ENCODE data around the gene PDE1C. TPM values are rescaled to one million over a fixed set of nuclear protein-coding genes. Genes with fewer than 3 reads are reported as not detected.

The PDE1C gene
- total RNA-seq, 1 experiment from 2014 or later, result 19.1 TPM

- DNase-seq (ENCODE audit: low read depth), result no peak
These were observed 131.1 kb downstream of the PDE1C start for GRCh38 chr7:31939076-31939475.

DNA sequence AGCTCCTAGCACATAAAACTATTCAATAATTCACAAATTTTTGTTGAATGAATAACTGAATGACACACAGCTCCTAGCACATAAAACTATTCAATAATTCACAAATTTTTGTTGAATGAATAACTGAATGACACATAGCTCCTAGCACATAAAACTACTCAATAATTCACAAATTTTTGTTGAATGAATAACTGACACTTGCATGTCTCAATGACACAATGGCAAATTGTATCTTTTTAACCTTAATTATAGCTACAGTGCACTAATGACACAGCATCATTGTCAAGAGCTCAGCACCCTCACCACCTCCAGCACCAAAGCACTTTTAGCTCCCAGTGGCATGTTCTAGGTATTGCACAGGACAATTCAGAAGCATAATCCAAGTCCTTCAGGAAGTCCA is 131.6 kb downstream of the PDE1C start:
- peak; percentile 61 for DNase-seq (ENCODE audit: low read depth)

- no peak for DNase-seq (ENCODE audit: low read depth)
These were observed 132.2 kb downstream of the PDE1C start for GRCh38 chr7:31937982-31938381.

DNA sequence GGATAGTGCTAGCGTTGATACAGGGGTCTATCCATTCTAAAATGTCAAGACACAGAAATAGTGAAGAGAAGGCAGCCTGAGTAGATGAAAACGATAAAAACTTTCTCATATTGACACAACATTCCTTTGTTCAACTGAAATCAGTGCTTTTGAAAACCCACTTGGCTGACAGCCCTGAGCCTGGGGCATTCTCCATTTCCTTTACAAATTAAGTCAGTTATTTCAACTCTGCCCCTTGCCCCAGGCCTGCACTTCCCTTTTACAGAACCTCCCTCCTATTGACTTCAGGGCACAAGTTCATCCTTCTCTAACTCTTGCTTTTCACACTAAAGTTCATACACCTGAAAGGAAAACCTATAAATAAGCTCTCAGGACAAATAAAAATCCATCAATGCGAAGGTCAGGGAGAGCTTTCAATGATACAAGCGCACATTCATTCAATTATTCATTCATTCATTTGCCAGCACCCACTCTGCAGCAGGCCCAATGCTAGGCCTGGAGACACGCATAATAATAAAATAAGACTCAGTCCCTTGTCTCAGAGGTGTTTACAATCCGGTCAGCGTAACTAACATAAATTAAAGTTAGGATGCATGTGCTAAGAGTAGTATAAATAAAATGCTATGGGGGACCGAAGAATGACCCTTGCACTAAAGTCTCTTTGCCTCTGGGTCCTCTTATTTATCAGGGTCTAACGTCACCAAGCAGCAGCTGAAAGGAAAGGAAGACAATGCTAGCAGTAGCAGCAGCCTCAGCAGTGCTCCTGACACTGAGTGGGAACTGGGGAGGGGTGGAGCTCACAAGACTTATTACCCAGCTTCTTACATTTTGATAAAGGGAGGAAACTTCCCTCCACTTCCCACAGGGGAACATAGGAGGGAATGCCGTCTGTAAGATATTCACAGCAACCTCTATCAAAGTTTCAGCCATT is 134.8 kb downstream of the PDE1C start:
- peak; percentile 89 for DNase-seq (ENCODE audit: low read depth)

DNA sequence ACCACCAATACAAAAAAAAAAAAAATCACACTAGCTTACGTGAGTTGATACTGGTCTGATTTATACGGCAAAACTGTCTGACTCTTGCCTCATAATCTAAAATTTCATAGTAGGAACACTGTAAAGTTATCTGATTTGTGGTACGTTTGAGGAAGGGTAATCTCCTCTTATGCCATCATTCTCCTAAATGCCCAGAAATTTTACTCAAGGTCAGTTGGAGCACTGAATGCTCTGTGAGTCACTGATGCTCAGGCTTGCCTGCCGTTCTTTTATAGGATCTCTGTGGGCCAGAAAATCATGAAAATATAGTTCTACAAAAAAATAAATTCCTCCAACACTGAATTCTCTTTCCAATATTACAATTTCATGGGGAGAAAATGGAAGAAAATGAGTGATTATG is 135.7 kb downstream of the PDE1C start:
- no peak for DNase-seq (ENCODE audit: low read depth)

- peak; percentile 55 for DNase-seq (ENCODE audit: low read depth)
These were observed 136.7 kb downstream of the PDE1C start for GRCh38 chr7:31933481-31933880.

DNA sequence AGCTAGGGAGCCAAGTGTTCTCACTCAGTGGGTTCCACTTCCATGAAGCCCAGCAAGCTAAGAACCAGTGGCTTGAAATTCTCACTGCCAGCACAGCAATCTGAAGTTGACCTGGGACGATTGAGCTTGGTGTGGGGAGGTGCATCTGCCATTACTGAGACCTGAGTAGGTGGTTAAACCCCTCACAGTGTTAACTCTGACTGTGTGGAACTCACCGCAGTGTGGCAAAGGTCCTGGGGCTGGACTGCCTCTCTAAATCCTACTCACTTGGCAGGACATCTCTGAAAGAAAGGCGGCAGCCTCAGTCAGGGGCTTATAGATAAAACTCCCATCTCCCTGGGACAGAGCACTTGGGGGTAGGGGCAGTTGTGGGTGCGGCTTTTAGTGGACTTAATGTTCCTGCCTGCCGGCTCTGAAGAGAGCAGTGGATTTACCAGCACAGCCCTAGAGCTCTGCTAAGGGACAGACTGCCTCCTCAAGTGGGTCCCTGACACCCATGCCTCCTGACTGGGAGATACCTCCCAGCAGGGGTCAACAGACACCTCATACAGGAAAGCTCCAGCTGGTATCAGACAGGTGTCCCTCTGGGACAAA is 143.1 kb downstream of the PDE1C start:
- DNase-seq (ENCODE audit: low read depth), result no peak

DNA sequence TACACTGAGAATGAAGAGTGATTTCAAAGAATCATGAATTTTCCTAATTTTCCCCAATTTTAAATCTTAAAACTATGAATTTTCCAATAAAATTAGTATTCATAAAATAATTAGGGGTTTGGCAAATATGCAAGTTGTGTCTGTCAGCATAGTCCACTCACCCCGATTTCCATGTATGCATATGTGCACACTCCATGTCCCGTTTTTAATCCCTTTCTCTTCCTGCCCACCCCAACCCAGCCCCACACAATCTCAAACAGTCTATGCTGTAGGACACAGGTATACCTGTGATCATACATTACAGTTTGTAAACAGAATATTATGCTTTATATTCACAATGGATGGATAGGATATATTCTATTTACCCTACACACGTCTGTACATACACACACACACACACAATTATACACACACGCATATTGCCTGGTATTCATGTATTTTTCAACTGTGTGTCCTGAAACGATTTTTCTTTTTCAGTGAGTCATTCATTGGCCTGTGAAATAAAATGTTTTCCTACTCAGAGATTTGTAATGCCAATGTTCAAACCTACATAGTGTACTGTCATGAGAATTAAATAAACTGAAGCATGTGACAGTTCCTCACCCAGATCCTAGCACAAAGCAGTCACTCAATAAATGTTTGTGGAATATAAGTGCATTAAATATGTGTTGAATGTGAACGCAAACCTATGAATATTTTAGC is 144.3 kb downstream of the PDE1C start:
- DNase-seq (ENCODE audit: low read depth), result no peak

- no peak for DNase-seq (ENCODE audit: low read depth)
These were observed 146.0 kb downstream of the PDE1C start for GRCh38 chr7:31924251-31924650.

- DNase-seq (ENCODE audit: low read depth), result no peak
These were observed 147.4 kb downstream of the PDE1C start for GRCh38 chr7:31922848-31923247.

DNA sequence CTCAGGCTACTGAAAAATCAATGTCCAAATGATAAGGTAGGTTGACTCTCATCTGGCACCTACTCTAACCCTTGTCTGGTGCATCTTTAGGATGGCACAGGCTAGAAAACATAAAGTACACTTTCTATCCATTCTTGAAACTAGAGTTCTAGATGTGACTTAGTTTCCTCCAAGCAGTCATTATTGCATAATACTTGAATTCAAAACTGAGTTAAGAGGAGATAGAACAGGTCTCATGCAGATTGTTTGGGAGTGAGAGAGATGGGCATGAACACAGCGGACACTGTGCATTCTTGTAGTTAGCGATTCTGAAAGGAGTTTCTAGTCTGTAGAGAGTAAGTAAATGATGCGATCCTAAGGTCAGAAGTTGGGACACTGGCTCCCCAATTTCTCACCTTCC is 149.2 kb downstream of the PDE1C start:
- no peak for DNase-seq (ENCODE audit: low read depth)

GRCh38 chr7:31919678-31920369 is 150.4 kb downstream of the PDE1C start:
- no peak for DNase-seq (ENCODE audit: low read depth)

- DNase-seq (ENCODE audit: low read depth), result no peak
These were observed 151.4 kb downstream of the PDE1C start for GRCh38 chr7:31918706-31919393.

DNA sequence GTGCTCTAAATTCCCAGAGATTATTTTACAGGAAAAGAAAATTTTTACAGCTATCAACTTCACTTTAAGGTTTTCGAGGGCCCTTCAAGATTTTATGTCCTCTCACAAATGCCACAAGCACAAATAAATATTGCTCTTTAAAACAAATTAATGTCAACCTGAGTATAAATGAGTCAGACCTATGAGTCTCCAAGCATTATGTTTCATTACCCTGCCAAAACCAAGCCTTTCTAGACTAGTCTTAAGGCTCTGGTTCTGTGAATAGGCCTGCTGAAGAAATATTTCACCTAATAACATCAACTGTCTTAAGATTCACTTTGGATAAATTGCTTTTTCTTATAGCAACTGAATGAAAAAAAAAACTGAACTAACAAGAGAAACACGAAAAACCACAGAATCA is 153.0 kb downstream of the PDE1C start:
- no peak for DNase-seq (ENCODE audit: low read depth)

DNA sequence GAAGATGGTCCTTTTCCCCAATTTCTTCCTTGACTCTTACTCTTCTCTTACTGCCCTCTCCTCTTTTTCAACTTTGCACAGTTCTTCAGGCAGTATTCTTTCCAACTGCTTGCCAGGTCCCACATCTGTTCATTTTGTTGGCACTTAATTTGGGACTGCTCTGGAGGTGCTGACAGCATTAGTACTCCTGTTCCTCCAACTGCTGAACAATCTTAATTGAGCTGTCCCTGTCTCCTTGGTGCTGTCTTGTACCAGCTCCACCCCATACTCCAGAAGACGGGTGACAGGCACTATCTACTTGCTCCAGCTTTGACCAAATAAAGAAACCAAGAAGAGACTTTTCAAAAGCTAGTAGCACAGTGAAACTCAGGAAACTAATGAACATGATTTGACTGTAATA is 160.0 kb downstream of the PDE1C start:
- no peak for DNase-seq (ENCODE audit: low read depth)

DNA sequence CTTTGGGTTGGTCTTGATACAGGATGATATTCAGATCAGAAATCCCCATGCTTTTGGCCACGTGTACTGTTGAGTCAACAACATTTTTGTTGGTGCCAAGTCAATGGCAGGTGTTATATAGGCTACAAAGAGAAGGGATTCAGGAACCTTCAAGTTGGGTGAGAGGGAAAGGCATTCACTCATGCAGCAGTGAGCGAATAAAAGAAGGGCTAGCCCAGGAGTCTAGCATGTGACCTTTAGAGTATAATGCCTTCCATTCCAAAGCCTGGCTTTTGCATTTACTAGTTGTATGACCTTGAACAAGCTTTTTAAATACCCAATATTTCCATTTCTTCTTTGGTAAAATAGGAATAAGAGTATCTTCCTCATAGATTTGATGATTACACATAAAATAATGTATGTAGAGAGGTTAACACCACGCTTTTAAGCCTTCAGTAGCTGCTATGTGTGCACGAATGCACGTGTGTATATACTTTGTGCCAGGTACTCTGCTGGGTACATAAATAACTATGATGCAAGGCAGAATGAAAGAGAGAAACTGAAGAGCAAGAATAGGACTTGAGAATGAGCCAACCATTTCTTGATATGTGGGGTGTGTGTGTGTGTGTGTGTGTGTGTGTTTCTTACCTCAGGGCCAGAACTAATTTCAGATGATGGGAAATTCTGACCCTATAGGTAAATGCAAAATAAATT is 163.6 kb downstream of the PDE1C start:
- no peak for DNase-seq (ENCODE audit: low read depth)

GRCh38 chr7:31903962-31904361 is 166.2 kb downstream of the PDE1C start:
- DNase-seq (ENCODE audit: low read depth), result no peak

- no peak for DNase-seq (ENCODE audit: low read depth)
These were observed 170.8 kb downstream of the PDE1C start for GRCh38 chr7:31899356-31899927.

DNA sequence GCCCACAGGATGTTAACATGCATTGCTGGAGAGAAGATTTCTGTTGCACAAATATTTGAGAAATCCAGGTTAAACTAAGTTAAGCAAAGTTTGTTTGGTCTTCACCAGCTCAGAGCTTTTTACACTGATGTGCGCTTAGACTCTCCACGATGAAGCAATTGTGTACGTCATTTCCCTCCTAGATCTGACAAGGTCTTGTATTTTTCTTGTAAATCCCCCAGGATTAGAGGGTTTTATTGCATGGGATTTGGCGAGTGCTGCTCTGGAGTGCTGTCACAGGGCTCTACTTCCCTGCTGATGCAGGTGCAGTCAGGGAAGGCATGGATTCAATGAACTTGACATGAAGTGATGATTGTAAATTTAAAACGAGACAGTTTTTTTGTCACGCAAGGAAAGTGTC is 173.3 kb downstream of the PDE1C start:
- DNase-seq (ENCODE audit: low read depth), result no peak

DNA sequence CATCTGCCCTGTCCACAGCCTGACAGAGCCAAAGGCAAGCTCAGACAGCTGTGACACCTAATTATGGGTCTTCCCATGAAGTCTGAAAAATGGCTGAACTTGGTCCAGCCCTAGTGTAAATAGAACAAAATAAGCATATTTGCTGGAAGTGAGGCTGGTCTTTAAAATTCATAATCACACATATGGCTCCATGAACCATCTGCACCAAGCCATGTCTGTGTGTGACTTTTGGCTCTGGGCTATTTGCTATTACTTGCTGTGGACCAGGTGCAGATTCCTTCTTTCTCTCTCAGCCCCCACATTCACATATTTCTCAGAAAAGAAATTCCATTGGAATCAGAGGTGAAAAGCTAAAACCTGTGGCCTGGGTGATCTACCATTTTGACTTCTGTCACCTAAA is 175.9 kb downstream of the PDE1C start:
- no peak for DNase-seq (ENCODE audit: low read depth)

DNA sequence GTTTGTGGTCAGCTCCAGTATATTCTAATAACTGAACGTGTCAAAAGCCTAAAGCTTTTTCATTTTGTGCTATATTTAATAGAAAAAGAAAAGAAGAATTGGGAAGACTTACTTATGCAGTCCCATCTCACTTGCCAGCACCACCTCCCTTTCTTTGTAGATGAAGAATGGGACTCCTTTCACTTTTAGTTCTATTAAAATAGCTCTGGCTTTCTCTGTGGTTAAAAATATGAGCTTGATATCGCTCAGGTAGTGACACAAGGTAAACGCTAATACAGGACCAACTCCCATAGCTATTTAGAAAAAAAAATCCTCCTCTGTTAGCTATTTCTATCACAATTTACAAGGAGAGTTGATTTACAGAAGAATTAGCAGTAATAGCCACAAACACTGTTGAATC is 176.8 kb downstream of the PDE1C start:
- DNase-seq (ENCODE audit: low read depth), result no peak

Data from RPMI7951 (cell line).